Femur (tissue), 1 donor: ENCODE results near the gene GPHN.
"Not testable (repeated sequence)": the region's sequence is repeated elsewhere in the genome, so short reads cannot be mapped to it uniquely, and the experiment has no call there.

Experiments
- DNase-seq: peaks from one replicate; pipeline ENCODE4 v3.0.0-alpha.2; 2017

GPHN gene

DNA sequence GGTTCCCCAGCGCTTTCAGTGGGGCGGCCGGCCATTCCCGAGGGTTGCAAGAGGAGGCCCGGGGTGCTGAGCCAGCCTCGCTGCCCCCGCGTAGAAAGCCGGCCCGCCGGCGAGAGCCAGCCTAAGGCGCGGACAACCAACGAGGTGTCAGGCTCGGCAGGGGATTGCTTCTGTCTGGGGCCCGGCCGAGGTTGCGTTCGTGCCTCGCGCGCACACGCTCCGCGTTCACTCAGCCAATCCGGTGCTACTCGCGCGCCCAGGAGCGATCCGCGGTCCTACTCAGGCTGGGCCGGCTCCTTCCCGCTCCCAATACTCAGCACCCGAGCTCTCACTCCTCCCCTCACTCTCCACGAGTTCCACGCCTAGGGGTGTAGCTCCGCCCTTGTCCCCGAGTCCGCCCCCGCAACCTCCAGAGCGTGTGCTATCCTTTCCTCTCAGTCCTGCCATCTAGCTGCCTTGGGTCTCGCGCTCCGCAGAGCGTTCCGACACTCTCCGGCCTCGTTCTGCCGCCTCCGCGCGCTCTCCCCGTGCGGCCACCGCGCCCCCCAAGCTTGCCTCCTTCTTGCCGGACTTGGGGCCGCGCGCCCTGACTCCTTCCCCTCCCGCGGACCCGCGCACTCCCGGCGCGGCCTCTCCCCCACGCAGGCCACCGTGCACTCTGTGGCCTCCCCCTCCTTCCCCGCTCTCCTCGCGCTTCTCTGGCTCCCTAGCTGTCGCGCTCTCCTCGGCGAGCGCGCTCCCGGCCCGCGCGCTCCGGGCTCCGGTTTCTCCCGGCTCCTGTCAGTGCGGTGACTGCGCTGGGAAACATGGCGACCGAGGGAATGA, at the start of gene GPHN:
GPHN (plus strand) TSS at position 426 of the 825 bp plus-strand sequence.
- DNase-seq, result peak; percentile 98

DNA sequence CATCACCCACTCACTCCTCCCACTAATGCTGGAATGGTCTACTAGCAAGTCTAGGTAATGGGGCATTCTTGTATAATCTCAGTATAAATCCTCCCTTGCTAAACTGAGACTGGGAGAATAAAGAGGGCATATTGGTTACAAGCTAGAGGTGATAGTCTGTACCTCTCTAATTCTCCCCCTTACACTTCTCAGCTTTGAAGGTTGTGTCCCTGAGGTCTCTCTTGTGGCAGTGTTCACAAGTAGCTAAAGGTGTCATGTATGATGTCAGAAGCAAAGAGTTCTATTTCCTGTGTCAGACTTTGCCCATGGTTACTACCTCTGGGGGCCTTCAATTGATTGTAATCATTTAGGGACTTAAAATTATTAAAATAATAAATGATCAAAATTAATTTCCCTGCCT, 48.3 kb upstream of the GPHN start:
- no peak for DNase-seq

DNA sequence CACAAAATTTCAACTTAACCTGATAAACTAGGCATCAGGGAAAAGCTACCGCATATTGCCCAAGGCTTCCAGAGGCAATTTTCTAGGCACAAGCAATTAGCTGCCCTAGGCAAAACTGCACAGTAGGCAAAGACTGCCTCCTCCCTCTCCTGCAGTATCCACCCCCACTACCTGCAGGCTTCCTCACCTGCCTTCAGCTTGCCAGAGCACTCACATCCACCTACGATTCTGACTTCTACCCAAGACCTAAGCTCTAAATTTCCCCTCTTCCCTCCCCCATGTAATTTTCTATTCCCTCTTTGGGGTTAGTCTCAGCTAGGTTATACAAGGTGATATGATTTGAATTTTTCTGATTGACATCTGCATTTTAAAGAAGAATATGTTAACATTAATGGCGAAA, 43.7 kb upstream of the GPHN start:
- DNase-seq, result no peak

DNA sequence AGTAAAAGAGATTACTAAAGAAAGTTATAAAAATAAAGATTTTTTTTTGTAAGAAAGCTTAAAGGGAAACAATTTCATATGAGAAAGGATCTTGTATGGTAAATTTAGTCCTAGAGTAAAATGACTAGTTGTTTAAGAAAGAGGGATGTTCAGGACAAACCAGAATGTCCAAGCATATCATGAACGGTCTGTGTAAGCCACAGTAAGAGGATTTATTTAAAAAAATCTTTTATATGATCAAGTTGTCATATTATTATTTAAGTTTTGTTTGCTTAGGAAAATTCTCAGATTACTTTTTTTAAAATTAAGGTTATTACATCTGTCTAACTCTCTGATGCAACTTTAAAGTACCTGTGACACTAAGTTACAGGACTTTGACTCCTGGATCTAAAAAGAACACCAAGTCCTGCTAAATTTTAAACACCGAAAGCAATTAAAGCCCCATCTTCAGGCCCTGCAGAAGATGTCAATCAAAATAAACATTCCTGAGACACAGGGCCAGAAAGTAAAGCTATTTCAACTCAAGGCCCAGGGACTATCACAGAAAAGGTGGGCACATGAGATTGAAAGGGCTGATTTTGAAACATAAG, 39.1 kb upstream of the GPHN start:
- no peak for DNase-seq

DNA sequence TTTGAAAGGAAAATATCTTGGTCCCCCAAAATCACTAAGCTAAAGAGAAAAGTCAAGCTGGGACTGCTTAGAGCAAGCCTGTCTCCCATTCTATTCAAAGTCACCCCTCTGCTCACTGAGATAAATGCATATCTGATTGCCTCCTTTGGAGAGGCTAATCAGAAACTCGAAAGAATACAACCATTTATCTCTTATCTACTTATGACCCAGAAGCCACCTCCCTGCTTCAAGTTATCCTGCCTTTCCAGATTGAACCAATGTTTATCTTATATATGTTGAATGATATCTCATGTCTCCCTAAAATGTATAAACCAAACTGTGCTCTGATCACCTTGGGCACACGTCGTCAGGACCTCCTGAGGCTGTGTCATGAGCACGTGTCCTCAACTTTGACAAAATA, 36.4 kb upstream of the GPHN start:
- no peak for DNase-seq

DNA sequence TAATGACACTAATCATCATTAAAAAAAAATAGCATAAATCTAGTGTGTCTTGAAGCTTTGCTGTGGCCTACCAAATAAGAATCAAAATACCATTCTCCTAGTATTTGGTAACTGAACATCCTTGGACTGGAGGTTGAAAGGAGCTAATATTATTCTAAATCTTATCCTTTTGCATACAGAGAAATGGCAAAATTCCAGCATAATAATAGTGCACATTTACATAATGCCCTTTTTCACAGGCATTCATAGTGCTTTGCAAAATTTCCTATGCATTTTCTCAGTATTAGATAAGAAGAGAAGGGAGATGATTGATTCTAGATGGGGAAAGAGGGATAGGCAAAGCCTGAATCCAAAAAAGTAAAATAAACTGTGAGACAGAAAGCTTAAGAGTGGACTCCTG, 35.7 kb upstream of the GPHN start:
- DNase-seq, result no peak

DNA sequence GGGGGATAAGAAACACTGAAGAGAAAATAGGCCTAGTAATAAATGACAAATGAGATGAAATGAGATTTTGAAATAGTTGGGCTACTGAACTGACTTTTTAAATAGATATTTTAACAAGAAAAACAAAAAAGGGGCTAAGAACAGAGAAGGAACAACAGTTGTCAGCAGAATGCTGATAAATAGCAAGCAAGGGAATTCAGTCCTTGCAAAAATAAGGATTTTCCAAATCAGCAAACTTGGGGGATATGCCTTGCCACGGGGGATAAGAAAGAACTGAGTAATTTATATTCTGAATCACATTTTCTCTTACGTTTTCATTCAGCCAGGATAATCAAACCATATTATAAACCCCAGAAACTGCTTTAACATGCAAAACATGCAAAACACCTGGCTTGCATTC, 34.7 kb upstream of the GPHN start:
- DNase-seq, result no peak

DNA sequence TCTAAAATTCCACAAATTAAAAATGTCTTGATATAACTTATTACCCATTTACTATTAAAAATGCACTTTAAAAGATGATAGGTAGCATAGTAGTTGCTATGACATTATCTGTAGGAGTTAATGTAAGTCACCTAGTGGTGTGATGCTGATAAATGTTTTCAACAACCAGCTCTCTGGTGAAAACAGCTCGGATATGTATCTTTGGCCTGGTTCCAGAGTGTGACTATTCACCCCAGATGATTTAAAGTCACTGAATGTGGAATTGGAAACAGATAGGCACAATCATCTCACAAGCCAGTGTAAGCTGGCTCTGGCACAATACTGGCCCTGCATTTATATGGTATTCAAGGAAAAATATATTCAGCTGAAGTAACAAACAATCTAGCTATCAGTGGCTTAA, 31.0 kb upstream of the GPHN start:
- DNase-seq, result no peak

DNA sequence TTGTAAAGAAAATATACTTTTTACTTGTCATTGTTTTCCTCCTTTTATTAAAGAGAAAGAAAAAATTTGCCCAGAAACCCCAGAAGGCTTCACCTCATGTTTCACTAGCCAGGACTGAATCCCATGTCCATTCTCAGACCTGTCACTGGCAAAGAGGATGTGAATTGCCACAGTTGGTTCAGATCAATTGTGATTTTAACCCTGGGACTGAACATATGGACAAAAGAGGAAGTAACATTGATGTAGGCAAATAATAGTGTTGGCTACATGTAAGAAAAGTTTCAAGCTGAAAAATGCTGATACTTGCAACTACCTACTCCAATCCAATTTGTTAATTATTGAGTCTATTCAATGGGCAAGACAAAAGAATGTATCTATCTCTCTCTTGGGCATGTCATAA, 30.4 kb upstream of the GPHN start:
- DNase-seq, result no peak

DNA sequence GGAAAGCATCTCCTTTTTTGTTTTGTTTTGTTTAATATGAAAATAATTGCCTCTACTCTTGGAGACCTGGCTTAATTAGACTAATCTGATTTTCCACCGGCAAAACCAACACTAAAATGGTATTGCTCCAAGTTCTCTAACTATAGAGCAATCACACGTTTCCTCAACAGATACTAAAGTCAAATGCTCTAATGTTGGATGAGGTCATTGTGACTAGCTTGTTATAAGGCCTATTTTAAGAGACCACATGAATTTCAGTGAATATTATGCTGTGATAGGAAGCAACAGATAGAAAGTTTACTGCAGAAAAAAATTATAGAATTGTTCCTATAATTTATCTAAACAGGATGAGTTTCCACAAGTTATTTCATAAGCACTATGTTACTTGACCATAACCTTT, 25.1 kb upstream of the GPHN start:
- DNase-seq, result no peak

DNA sequence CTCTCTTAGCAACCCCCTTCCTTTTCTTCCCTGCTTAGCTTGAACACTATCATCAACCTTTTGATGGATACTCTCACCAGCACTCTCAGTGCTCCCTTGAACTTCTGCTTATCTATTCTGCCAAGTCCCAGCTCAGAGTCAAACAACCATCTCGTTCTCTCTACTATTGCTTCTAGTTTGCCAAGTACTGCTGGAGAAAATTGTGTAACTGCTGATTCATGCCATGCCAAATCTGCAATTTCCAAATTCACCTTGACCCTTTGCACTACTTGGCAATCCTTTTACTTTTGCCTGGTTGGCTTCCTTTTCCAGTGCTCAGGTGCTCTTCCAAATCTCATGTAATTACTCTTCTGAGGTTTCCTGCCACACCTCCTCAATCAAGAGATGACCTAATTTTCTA, 24.6 kb upstream of the GPHN start:
- no peak for DNase-seq

DNA sequence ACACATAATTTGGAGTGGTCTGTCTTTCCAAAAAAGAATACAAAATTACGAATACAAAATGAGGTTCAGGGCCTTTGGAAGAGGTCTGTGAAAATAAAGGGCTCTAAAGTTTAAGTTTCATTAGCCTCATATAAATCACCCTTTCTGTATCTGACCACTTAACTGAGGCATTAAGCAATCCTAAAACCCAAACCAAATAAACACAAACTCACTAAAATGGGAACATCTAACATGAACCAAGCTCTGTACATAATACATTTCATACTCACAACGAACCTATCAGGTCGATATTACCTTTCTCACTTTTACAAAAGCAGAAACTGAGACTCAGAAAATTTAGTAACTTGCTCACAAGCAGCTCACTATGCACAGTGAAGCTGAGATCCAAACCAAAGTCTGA, 22.9 kb upstream of the GPHN start:
- DNase-seq, result no peak

DNA sequence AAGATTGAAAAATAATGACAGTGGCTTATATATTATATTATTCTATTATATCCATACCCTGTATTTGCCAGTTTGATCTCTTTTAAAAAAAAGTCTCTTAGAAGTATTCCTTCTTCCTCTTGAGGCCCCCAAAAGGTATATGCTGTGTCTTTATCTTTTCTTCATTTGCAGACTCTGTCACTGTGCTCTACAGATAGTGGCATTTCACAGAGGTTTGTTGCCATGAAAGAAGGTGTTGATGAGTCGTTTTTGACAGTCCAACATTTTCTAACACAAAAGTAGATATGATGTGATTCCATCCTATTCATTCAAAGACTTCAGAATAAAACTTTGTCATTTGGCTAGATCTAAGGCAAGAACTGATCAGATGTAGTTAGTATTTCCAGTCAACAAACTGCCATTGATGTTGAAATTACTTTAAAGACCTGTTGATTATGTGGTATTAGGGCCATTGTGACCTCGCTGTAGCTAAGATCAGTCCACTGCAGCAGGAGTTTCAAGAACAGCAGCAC, 22.0 kb upstream of the GPHN start, which contains the start of gene CCDC196:
CCDC196 (plus strand) TSS at position 462 of the 512 bp plus-strand sequence. CDS start 132 bp downstream, outside the sequence.
- DNase-seq, result no peak

DNA sequence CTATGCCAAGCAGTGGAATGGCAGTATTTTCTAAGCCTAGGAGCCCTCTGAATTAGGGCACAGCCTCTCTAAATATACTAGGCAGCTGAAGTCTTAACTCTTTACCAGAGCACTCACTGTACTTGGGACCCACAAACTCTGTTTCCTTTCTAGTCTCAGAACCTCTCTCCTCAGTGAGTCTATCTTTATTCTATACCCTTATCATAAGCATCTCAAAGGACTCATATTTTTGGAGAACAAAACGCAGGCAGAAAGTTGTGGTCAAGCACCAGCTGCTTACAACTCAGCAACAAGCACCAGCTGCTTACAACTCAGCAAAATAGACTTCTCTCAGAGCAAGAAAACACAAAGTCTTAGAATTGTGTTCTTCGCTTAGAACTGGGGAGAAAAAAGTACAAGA, 20.8 kb upstream of the GPHN start:
- no peak for DNase-seq

DNA sequence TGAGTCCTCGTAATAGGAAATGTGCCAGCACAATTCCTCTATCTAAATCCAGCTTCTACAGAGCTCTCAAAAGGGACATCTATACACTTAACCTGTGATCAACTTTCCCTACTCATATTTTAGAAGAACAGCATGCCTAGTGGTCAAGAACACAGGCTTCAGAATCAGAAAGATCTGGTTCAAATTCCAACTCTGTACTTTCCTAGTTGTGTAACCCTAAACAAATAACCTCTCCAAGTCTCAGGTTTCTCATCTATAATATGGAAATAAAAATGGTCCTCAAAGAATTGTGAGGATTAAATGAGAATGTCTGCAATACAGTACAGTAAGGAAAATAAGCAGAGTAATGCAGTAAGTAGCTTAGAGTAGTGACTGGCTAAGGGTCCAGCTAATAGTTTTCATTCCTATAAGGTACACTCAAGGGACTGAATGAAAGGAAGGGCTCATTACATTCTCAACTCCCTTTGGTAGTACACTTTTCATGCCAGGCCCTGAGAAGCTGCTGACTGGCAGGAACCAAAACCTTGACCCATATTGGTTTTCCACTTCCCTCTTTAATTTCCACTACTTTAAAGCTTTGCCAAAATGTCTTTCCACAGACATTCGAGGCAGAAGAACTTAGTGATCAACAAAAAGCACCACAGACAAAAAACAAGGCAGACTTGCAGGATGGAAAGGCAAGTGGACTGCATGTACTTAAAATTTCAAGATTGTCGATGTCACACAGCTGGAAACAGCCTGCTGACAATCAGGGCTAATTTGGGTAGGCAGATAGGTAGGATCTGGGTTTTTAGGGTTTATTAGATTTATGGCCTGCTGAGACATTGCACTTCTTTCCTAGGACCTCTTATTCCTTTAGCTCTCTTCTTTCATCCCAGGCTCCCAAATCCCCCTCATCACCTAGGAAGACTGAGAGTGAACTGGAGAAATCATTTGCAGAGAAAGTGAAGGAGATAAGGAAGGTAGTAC, 17.5 kb upstream of the GPHN start:
- DNase-seq, result no peak

DNA sequence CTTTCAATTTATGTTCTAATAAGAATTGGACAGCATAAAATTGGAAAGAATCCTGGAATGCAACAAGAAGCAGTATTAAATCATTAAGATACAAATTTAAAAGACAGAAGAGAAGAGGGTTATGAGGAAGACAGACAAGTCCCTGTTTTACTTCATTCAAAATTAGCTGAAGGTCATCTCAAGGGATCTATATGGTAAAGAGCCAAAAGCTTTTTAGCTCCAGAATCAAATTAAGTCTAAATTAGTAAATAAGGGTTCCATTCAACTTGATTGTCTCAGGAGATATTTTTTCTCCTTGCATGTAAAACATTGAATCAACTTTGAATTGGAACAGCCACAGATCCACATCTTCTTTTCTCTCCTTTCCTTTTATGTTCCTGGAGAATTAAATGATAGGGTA, 14.2 kb upstream of the GPHN start:
- no peak for DNase-seq

DNA sequence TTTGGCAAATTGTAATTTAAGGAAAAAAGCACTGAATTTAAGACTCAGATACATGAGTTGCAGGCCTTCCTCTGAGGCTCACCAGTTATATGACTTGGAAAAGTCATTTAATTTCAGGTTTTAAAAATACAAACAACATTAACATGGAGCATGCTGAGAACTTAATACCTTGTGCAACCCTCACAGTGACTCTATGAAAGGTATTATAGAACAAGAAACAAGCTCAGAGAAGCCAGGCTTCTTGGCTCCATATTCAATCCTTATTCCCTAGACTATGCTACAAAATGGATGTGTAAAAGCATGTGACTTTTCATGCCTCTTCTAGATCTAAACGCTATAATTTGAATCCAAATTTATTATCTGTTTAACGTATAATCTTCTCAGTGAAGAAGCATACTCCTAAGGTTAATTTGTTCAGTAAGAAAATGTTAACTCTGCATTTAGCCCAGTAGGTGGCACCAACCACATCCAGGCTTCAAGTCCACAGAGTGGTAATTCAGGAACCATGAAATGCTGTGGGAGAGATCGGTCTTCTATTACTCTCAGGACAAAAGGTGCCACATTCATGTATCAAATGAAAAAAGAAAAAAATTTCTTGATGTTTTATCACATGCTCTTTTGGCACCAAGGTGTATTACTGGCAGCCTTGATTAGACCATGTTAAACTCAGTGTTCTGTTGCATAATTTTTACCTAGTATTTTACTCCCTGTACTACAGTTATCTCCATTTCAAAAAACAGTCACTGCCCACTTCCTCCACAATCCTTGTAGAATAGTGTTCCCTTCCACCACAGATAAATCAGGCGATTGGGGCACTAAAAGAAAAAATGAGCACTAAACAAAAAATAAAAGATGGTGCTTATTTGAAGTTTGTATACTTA, 12.5 kb upstream of the GPHN start:
- DNase-seq, result peak; percentile 46

DNA sequence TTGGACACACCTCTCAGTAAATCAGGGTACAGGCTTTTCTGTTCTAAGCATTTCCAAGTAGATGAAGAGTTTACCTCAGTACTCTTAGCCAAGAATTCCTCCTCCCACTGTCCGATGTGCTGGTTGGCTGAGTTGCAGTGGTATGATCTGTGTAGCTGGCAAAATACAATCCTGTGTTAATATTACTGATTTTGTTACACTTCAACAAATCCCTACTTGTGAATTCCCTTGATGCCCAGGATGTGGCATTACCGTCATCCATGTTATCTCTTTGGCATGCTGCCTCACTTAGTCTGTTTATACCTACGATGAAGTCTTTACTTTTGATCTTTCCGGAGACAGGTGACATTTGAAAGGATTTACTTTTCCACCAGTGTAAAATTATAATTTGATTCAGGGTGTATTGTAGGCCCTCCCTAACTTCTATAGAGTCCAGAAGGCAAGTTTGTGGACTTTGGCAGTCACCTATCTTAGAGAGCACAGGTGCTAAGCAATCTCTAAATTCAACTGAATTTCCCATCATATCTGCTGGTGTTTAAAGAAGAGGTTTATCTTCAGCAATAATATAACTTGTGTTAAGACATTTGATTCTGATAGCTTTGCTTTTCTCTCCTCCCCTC, 11.6 kb upstream of the GPHN start:
- no peak for DNase-seq

DNA sequence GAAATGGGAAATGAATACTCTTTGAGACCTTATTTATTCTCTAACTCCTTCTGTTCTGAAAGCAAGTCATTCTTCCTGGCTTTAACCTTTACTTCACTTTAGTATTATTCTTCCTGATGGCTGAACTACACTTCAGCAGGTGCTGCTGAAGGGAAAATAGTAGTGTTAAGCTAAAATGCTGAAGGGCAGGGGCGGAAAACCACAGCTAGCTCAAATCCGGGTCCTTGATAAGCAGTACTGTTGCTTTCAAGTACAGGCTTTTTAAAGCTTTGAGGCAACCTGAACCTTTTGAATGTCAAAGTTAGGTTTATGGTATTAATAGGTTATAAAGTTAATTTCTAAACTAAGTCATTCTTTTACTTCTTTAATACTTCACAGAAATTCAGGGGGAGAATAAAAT, 11.0 kb upstream of the GPHN start:
- DNase-seq, result no peak

DNA sequence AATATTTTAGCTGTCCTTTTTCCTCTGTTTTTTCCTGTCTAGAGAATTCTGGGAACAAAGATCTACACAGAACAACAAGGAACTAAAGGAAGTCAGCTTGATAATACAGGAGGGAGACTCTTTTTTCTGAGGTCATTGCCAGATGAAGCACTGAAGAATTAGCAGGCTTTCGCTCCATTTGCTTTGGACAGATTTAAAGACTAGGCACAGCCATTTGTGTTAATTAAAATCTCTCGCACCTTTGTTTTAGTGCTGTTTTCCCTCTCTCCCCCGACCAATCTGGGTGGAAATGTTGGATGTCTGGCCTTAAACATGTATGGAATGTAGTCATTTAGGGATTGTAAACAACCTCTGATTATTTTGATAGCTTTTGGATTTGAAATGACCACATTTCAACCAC, 9.6 kb upstream of the GPHN start:
- no peak for DNase-seq

DNA sequence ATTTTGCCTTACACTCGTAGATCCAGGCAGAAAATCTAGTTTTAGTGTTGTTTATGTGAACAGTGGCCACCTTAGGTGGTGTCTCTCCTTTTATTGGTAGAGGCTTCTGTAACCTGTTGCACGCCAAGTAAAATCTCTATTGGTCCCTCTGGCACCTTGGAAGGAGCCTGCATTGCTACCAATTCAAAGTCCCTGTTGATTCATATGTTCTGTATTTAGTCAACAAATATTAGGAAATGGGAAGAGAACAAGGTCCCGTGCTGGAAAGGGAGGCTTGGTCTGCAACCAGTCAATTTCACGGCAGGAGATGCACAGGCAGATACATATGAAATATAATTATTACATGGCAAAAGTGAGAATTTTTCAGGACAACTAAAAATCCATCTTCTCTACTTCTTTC, 6.4 kb upstream of the GPHN start:
- DNase-seq, result no peak

DNA sequence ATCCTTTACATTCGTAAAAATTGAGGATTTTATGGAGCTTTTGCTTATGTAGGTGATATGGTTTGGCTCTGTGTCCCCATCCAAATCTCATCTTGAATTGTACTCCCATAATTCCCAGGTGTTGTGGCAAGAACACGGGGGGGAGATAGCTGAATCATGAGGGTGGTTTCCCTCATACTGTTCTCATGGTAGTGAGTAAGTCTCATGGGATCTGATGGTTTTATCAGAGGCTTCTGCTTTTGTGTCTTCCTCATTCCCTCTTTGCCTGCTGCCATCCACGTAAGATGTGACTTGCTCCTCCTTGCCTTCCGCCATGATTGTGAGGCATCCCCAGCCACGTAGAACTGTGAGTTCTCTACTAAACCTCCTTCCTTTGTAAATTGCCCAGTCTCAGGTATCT, 5.1 kb upstream of the GPHN start:
- not testable (repeated sequence) for DNase-seq
